ENCODE measurements around the gene HADHA. TPM values are rescaled to one million over a fixed set of nuclear protein-coding genes. Genes with fewer than 3 reads are reported as not detected.
"Not testable (repeated sequence)": the region's sequence is repeated elsewhere in the genome, so short reads cannot be mapped to it uniquely, and the experiment has no call there.

The HADHA gene
- total RNA-seq, 2 experiments from 2014 or later: 126 to 150 TPM

- Histone ChIP-seq H3K4me2 (ENCODE audit: low read length) (no peak overlapping the region), H4K20me1 (ENCODE audit: insufficient read depth, low read length) (0 out of 2 replicates have a peak, but pooled peaks cover 5% of the 10 kb centered on the region), H3K9me2 (ENCODE audit: insufficient read depth, low read length) (no peaks in the 10 kb centered on the region), H3K27ac (ENCODE audit: low read depth, low read length, poor library complexity, severe bottlenecking) (no peak overlapping the region), H3K9me3 (ENCODE audit: low read length) (no peaks in the 10 kb centered on the region), H3K4me3 (ENCODE audit: low read depth, low read length, poor library complexity, severe bottlenecking) (no peak overlapping the region), H3K79me2 (ENCODE audit: insufficient read depth, low read depth, low read length) (no peaks in the 10 kb centered on the region), H3K4me1 (ENCODE audit: insufficient read depth, low read length, poor library complexity, severe bottlenecking) (peaks cover 17% of the 10 kb centered on the region), H3K36me3 (ENCODE audit: insufficient read depth, low read length) (peaks cover 22% of the 10 kb centered on the region; the same call in 1 of the 2 replicates), H2AFZ (ENCODE audit: low read length) (no peak overlapping the region)
- intact Hi-C loops (cut with micrococcal nuclease; ENCODE audit: unreplicated experiment): no loop called here
- no peak for DNase-seq (ENCODE audit: low spot score)
- TF ChIP-seq EZH2phosphoT487 (IDR thresholded peaks at IDR 0.05; ENCODE audit: borderline replicate concordance, low read depth, low read length) (no peak), CTCF (conservative IDR thresholded peaks at IDR 0.05; ENCODE audit: low read length) (no peak)
- CTCF ChIA-PET (ENCODE audit: unreplicated experiment): no interaction called here
- BruUV-seq (replicated peaks): no TSS peak
- POLR2A ChIA-PET: interaction anchor here (0.6 to 1.2 kb wide), 2 partner anchors 23 to 277 kb away, joined by 3 read pairs; no protein-coding TSS in a partner anchor
Measured at GRCh38 chr2:26268213-26268612, 23.8 kb upstream of the HADHA start.

GRCh38 chr2:26258836-26259235 lies 14.4 kb upstream of the HADHA start:
- CTCF ChIA-PET (ENCODE audit: unreplicated experiment); intact Hi-C loops (cut with micrococcal nuclease; ENCODE audit: unreplicated experiment); H2AFZ ChIP-seq (ENCODE audit: low read length); DNase-seq (ENCODE audit: low spot score); H3K4me3 ChIP-seq (ENCODE audit: low read depth, low read length, poor library complexity, severe bottlenecking); H3K4me2 ChIP-seq (ENCODE audit: low read length); H3K79me2 ChIP-seq (ENCODE audit: insufficient read depth, low read depth, low read length); H3K4me1 ChIP-seq (ENCODE audit: insufficient read depth, low read length, poor library complexity, severe bottlenecking); H3K27ac ChIP-seq (ENCODE audit: low read depth, low read length, poor library complexity, severe bottlenecking); BruUV-seq (replicated peaks); H3K9me2 ChIP-seq (ENCODE audit: insufficient read depth, low read length); H4K20me1 ChIP-seq (ENCODE audit: insufficient read depth, low read length); H3K9me3 ChIP-seq (ENCODE audit: low read length): not testable (repeated sequence)
- H3K36me3 ChIP-seq (ENCODE audit: insufficient read depth, low read length): peaks cover 32% of the 10 kb centered on the region; the same call in 1 of the 2 replicates
- POLR2A ChIA-PET: interaction anchor here (0.6 to 1.1 kb wide), 4 partner anchors 8 to 314 kb away, joined by 3 to 7 read pairs (median 4); no protein-coding TSS in a partner anchor

GRCh38 chr2:26255759-26256384 lies 11.4 kb upstream of the HADHA start:
- Histone ChIP-seq H2AFZ (ENCODE audit: low read length) (no peak overlapping the region), H3K4me2 (ENCODE audit: low read length) (no peak overlapping the region), H4K20me1 (ENCODE audit: insufficient read depth, low read length) (peaks cover 3% of the 10 kb centered on the region; the same call in 1 of the 2 replicates), H3K36me3 (ENCODE audit: insufficient read depth, low read length) (peaks cover 21% of the 10 kb centered on the region; the same call in 1 of the 2 replicates), H3K27ac (ENCODE audit: low read depth, low read length, poor library complexity, severe bottlenecking) (no peak overlapping the region), H3K4me3 (ENCODE audit: low read depth, low read length, poor library complexity, severe bottlenecking) (no peak overlapping the region), H3K9me3 (ENCODE audit: low read length) (no peaks in the 10 kb centered on the region), H3K9me2 (ENCODE audit: insufficient read depth, low read length) (no peaks in the 10 kb centered on the region), H3K4me1 (ENCODE audit: insufficient read depth, low read length, poor library complexity, severe bottlenecking) (no peaks in the 10 kb centered on the region), H3K79me2 (ENCODE audit: insufficient read depth, low read depth, low read length) (peaks cover 25% of the 10 kb centered on the region)
- DNase-seq (ENCODE audit: low spot score): no peak
- CTCF ChIA-PET (ENCODE audit: unreplicated experiment): no interaction called here
- TF ChIP-seq EZH2phosphoT487 (IDR thresholded peaks at IDR 0.05; ENCODE audit: borderline replicate concordance, low read depth, low read length): no peak
- TF ChIP-seq CTCF (conservative IDR thresholded peaks at IDR 0.05; ENCODE audit: low read length): no peak
- POLR2A ChIA-PET: interaction anchor here (0.7 to 1.1 kb wide), 3 partner anchors 9 to 593 kb away, joined by 3 to 5 read pairs (median 5); no protein-coding TSS in a partner anchor
- BruUV-seq (replicated peaks): TSS peak; percentile 37
- intact Hi-C loops (cut with micrococcal nuclease; ENCODE audit: unreplicated experiment): no loop called here

Measured in OCI-LY7 (cell line).